Activated CD4-positive, alpha-beta T cell treated with anti-CD3 and anti-CD28 coated beads for 24 hours (primary cell): ENCODE data around the gene RBMS1.

ENCODE experiments used
- DNase-seq, 2 donors: peaks; one replicate each; pipeline ENCODE4 v3.0.0-alpha.2; 2020; ENCODE audit warnings: low read depth in 2 of 2

The RBMS1 gene, protein sequence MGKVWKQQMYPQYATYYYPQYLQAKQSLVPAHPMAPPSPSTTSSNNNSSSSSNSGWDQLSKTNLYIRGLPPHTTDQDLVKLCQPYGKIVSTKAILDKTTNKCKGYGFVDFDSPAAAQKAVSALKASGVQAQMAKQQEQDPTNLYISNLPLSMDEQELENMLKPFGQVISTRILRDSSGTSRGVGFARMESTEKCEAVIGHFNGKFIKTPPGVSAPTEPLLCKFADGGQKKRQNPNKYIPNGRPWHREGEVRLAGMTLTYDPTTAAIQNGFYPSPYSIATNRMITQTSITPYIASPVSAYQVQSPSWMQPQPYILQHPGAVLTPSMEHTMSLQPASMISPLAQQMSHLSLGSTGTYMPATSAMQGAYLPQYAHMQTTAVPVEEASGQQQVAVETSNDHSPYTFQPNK

DNA sequence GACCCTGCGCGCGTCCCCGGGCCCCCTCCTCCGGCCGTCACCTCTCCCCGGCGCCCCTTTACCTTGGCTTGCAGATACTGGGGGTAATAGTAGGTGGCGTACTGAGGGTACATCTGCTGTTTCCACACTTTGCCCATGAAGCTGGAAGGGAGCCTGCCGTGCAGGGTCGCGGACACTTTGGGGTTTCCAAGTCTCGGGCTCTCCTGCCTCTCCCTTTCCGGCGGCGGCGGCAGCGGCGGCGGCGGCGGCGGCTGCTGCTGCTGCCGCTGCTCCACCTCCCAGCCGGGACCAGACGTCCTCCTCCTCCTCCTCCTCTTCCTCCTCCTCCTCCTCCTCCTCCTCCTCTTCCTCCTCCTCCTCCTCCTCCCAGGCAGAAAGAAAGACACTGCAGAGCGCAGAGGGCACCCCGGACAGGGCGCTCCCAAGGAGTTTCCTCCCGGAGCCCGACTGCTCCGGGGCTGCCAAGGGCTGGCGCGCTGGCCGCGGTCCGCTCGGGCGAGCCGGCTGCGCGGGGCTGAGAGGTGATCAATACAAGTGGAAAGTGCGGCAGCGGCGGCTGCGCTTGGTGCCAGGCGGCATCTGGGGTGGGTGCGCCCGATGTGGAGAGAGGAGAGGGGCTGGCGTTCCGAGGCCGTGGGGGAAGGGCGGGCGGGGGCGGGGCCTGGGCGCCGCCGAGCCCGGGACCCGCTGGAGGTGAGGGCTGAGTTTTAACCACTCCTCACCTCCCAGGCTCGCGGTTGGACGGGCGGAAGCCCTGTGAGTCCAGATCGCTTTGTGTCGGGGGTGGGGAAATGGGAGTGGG is at the start of gene RBMS1:
Gene RBMS1, minus strand, starts transcription at position 581 of the 802 bp plus-strand sequence. Its CDS starts 444 bp downstream, at position 137.
- DNase-seq = peak; percentile 22 to 30

DNA sequence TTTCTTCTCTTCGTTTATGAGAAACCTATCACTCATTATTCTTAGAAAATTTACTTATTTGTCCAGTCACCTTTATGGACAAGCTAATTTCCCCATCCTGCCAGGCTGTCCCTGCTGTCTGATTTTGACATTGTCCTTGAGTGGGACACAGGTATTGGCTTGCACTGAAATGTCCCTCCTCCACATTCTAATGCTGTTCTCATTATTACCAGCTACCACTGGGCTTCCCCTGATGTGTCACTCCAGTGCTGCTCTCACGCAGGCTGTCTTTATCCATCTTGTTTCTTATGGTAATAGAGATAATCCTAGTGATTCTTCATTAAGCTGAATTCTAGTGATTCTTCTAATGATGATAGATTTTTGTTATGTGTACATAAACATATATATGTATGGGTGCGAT is 48.1 kb upstream of the RBMS1 start:
- DNase-seq = no peak

DNA sequence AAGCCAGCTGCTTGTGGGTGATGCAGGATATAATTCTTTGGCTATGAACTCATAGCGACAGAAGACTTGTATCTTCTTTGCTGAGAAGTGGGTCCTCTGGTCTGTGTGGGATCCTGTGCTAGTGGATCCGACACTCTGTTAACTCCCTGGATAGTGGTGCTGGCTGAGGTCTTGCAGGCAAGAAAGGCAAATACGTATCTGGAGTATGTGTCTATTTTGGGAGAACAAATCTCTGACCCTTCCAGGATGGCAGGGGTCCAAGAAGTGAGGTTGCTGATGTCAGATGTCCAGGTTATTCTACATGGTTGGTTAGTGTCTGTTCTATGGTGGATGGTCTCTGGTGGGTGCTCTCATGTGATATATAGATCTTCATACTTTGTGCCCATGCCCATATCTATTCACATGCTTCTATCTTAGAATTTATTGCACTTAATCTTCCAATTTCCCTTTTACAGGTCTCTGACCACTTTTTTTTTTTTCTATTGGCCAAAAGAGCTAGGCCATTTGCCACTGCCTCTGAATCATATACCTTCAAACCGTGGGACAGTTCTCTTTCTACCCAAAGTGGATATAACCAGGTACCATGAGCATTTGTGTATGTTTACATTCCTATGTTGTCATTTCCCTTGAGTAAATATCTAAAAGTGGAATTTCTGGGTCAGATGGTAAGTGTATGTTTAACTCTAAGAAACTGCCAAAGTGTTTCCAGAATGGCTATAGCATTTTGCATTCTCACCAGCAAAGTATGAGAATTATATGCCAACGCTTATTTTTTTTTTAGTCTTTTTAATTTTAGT is 45.1 kb upstream of the RBMS1 start:
- no peak for DNase-seq

DNA sequence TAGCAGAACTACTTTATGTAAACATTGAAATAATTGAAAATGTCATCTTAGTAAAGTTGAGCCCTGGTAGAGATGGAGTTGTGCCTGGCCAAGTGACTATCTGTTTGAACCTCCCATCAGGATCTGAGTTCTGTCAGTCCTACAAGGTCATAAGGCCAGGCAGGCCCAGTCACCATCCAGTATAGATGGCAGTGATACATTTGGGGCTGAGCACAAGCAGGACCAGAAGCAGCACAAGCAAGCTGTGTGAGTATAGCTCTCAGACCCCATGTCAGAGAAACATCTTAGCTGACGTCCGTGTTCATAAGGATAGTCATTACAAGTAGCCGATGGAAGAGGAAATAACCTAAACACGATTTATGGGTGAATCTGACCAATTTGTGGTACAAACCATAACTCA is 44.5 kb upstream of the RBMS1 start:
- no peak for DNase-seq

DNA sequence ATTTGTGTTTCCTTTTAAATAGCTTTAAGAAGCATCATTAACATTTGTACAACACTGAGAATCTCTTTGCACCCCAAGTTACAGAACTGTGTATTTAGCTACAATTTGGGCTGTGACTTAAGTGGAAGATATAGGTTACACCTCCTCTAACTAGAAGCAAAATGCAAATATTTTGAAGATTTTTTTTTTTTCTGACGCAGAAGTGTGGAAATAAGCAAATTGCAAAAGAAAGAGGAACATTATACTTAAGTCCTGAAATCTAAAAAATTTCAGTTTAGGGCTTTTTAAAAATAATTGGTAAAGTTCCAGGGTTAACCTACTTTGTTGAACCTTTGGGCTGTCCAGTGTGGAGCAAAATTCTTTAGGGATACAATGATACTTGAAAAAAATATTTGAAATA is 41.4 kb upstream of the RBMS1 start:
- DNase-seq = no peak

DNA sequence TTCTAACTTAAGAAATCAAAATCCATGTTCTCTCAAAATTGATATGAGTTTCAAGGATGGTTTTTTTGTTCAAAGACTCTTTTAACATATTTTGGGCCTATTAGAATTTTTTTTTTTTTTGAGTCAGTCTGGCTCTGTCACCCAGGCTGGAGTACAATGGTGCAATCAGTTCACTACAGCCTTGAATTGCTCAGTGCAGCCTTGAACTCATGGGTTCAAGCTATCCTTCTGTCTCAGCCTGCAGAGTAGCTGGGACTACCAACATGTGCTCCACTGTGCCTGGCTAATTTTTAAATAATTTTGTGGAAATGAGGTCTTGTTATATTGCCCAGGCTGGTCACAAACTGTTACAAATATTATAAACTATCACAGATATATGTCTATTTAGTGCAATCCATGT is 40.6 kb upstream of the RBMS1 start:
- DNase-seq = no peak

DNA sequence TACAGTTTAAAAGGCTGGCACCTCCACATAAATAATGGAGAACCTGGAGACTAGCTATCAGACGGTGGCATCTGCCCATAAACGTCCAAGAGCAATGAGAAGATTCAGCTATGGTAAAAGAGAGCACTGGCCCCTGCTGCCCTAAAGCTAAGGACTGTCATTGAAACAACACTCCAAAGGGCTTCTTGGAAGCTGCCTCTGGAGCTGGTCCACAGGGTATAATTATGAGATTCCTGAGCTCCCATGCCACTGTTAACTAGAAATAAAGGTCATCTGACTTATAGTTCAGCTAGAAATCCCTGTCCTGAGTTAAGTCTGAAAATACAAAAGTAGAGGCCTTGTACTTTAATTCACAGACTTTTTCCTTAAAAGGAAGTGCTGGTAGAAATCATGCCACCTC is 39.9 kb upstream of the RBMS1 start:
- no peak for DNase-seq

DNA sequence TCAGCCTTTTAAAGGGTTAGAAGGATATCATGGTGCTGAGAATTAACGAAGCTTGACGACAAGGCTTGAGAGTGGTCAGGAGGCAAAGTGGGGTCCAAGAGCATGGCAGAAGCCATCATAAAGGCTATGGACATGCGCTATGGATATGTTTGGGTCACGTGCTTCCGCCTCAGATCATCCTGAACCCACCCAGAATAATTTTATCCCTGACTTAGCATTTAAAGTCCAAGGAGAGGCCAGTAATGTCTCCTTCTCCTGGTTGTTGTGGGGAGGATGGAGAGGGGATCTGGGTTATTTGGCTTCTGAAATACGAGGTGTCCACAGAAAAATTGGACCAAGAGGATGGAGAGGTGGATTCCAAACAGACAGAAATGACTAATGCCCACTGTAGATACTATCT is 38.8 kb upstream of the RBMS1 start:
- DNase-seq = no peak

DNA sequence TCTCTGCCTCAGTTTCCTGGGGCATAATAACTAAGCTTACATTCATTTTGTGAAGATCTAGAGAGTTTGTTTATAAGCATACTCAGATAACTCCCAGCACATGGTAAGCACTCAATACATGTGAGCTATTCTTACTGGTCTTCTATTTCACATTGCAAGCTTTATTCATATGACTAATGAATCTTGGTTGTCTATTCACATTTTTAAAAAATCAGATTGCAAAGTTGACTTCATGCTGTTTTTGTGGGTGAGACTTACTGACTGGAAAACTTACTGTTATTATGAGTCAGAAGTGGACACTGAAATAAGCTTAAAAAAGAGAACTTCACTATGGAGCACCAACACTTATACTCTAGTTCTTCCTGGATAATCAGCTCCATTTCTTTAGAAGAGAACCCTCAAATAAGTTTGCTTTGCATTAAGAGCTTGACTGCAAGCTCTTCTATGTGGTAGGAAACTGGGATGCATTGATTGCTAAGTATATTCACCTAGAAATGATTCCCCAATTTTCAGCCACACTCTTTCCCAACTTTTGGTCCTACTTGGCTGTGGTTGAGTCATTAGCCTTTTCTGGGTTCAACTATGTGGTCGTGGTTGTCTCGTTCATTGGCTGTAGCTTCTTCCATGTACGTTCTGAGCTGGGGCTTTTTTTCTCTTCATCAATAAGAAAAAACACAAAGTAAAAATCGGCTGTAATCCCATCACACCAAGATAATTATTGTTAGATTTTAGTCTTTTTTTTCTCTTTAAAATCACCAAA is 29.5 kb upstream of the RBMS1 start:
- DNase-seq = no peak

DNA sequence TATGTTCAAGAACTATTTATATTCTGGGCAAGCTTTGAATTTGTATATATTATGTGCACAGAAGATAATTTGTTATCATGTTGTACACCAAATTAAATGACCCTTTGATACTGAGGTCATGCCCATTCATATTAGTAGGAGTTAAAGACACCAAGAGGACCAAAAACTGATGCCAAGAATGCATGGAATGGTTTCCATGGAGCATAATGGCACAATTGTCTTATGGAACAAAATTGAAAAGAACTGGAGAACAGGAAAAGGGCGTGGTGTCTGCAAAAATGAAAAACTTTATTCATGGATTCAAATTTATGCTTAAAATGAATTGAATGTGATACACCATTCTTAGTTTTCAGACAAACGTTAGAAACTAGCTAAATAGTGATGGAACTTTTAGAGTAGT is 24.1 kb upstream of the RBMS1 start:
- DNase-seq = no peak

DNA sequence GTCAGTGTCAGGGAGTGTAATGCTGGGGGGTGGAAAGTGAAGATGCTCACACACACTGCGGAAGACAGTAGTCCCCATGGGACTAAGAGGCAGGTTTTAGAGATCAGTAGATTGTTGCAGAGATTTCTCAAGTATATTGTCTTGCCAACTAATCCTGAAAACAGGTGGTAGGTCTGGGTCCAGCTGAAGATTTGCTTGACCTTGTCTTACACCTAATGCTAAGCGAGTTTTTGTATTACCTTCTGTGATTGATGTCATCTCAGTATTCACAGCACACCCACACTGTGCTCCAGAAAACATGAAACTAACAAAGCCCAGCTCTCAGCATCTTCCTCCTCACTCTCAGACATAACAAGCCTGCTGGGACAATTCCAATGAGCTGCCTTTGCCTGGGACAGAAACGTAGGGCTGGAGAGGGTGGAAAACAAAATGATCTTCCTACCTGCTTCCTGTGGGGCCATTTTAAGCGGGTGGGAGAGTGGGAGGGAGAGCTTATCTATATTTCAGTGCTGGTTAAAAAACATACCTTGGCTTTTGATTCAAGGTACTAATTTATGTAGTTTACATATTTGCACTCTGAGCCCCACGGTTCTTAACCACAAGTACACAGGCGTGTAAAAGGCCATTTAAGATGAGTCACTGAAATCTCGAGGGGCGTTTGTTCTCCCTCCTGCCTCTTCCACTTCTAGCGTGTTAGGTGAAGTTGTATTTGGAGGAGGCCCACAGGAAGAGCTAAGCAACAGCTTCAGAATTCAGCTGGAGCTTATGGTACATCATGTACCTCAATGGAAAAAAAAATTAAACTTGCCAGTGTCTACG is 23.1 kb upstream of the RBMS1 start:
- DNase-seq = no peak

DNA sequence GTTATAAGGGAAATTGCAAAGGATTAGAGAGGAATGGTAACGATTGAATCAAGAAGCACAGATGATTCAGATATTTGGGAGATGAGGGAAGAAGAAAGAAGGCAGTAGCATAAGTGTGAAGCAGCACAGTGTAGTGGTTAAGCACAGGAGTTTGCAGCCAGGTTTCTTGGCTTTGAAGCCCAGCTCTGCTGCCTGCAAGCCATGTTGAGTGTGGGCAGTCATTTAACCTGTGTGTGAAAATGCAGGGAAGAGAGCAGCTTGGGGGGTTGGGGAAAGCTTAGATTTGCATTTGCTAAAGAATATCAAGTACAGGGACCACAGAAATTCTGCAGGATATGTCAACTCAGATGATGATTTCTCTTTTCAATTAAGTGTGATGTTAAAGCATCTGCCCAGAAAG is 21.5 kb upstream of the RBMS1 start:
- no peak for DNase-seq

DNA sequence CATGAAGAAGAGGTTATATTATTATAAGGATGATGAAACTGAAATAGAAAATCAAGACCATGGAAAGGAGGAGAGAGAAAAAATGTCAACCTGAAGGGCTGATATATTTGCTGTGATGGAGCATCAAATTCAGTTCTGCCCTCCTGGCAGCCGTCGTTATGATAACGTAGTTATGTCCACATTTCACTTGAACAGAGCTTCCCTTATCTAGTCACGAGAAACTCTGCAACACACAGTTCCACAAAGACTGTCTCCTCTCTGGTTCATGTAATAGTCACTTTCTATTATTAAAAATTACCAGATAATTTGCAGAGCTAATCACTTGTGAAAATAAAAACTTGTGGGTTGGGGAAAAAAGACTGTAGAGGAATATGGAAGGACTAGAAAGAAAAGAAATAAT is 19.5 kb upstream of the RBMS1 start:
- no peak for DNase-seq

DNA sequence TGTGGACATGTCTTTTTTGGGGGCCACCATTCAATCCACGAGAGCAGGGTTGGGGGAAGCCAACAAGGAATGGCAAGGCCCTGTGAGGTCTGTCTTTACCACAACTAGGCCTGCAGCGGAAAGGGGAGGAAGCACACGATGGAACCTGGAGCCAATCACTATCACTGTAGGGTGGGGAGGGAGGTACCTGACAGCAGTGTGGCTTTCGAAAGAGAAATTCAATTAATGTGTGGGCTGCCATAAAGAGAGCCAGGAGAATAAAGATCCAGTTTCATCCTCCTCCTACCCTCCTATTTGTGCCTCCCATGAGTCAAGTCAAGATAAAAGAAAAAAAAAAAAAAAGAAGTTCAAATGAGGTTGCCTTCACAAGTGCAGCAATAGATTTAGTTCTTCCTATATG is 18.9 kb upstream of the RBMS1 start:
- no peak for DNase-seq

DNA sequence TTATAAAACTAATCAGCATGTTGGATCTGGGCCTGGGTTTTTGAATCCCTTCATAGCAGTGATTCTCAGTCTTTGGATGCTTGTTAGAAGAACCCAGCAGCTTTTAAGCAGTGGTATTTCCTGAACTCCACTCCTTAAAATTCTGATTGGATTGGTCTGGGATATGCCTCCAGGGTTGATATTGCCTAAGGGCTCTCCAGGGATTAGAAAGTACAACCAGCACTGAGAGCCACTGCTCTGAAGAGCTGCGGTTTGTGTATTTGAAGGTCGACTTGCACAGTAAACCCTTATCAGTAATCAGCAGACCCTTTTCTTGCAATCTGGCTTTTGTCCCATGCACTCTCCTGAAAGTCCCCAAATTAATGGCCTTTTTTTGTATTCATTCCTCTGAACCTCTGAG is 17.0 kb upstream of the RBMS1 start:
- no peak for DNase-seq

DNA sequence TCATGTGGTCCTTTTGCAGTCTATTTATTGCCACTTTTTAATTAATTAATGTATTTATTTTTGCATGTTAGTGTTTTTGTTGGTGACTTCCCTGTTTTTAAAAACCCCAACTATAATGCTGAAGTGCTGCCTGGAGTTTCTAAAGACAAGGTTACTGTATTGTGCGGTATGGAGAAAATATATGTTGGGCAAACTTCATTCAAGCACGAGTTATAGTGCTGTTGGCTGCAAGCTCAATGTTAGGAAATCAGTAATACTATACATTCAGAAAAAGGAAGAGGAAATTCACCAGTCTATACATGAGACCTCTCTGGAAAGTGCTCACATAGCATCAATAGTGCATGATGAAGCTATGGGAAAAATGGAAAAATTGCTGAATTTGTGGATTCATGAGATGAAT is 15.4 kb upstream of the RBMS1 start:
- DNase-seq = no peak

DNA sequence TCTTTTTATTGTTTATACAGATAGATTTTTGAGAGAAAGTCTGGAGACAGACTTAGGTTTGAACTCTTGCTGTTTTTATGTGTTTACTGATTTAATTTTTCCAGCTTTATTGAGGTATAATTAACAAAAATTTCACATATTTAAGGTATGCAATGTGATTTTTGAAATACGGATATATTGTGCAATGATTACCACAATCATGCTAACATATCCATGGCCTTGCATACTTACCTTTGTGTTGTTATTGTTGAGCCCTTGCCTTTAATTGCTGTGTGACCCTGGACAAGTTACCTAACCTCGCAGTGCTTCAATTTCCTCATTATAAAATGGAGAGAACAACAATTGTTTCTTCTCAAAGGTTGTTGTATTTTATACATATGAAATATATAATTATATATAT is 13.9 kb upstream of the RBMS1 start:
- DNase-seq = no peak

DNA sequence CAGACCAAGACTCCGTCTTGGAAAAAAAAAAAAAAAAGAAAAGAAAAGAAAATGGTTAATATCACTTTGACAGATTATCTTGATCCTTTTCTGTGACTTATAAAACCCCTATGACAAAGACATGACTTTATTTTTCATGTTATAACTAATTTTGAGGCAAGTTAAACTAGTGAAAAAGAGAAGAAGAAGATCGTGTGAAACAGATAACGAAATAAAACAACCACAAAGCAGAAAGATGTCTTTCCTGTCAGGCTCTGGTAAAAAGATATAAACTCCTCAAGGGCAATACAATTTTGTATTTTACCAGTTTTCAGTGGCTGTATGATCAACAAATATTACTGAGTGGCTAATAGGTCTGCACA is 13.4 kb upstream of the RBMS1 start:
- no peak for DNase-seq

DNA sequence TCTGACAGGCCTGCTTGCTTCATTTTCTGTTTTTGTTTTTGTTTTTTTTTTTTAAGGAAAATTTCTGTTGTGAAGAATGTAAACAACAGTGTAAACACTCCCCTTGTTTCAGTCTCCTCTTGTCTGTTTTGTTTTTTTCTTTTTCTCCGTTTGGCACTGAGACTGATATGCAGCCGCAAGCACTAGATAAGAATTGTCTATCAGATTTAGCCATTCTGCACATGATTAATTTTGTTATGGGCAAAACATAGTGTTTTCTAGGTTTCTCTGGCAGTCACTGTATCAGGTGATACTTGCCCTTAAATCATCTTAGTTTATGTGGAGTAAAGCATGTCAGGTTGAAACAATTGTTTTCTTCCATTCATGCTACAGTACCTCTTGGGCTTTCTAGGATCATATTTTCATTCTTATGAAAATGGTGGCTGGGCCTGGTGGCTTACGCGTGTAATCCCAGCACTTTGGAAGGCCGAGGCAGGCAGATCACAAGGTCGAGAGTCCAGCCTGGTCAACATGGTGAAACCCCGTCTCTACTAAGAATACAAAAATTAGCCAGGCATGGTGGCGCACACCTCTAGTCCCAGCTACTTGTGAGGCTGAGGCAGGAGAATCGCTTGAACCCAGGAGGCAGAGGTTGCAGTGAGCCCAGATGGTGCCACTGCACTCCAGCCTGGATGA is 12.9 kb upstream of the RBMS1 start:
- no peak for DNase-seq

DNA sequence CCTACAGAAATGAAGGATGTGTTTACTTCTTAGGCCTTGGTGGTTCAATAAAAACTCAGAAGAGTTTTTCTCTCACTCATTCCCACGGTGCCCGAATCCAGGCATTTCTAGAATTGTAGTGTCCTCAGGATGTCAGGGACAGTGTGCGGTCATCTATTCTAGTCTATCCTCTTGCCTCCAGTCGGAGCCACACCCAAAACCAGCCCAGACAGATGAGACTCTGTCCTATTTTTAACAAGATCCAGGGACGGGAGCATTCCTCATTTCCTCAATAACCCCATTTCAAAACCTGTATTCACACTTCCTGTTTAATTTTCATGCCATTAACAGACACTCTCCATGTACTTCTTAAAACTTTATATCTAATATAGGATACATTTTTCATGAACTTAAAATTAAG is 11.6 kb upstream of the RBMS1 start:
- no peak for DNase-seq
